ENCODE measurements around the gene PDGFRB. TPM values are rescaled to one million over a fixed set of nuclear protein-coding genes. Genes with fewer than 3 reads are reported as not detected.

The PDGFRB gene
- total RNA-seq, 1 experiment from 2014 or later = 0.63 TPM

DNA sequence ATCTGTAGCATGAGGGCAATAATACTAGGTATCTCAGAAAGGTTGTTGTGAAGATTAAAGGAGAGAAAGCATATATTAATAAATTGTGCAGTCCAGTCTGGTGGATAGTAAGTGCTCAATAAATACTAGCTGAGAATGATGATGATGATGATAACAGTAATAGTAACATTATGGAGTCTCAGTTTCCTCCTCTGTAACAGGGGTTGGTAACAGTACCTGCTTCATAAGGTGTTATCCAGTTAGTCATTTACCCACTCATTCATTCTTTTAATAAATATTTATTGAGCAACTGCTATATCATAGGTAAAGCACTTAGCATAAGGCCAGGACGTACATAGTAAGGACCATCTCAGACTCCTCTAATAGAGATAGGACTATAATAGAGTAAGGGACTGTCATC, 41.8 kb upstream of the PDGFRB start:
- H3K4me3 Mint-ChIP-seq (ENCODE audit: unreplicated experiment) = no peak overlapping the region
- CTCF ChIA-PET = interaction anchor here (1.2 kb wide), 1 partner anchor 67 kb away, joined by 3 read pairs; no protein-coding TSS in a partner anchor
- DNase-seq (ENCODE audit: unreplicated experiment) = no peak
- no TSS peak for BruUV-seq (replicated peaks)
- no peaks in the 10 kb centered on the region for H3K9me3 Mint-ChIP-seq (ENCODE audit: unreplicated experiment)
- intact Hi-C loops (cut with micrococcal nuclease) = no loop called here
- H3K27me3 Mint-ChIP-seq (ENCODE audit: insufficient read depth, unreplicated experiment) = peaks cover 54% of the 10 kb centered on the region
- POLR2A ChIA-PET = interaction anchor here (0.7 kb wide), 1 partner anchor 75 kb away, joined by 3 read pairs; no protein-coding TSS in a partner anchor
- TF ChIP-seq CTCF (IDR thresholded peaks at IDR 0.05; ENCODE audit: unreplicated experiment) = no peak
- no peak overlapping the region for H3K27ac Mint-ChIP-seq (ENCODE audit: low read depth, unreplicated experiment)
- H3K4me1 Mint-ChIP-seq (ENCODE audit: insufficient read depth, unreplicated experiment) = no peaks in the 10 kb centered on the region
- peaks cover 4% of the 10 kb centered on the region for H3K36me3 Mint-ChIP-seq (ENCODE audit: insufficient read depth, unreplicated experiment)

DNA sequence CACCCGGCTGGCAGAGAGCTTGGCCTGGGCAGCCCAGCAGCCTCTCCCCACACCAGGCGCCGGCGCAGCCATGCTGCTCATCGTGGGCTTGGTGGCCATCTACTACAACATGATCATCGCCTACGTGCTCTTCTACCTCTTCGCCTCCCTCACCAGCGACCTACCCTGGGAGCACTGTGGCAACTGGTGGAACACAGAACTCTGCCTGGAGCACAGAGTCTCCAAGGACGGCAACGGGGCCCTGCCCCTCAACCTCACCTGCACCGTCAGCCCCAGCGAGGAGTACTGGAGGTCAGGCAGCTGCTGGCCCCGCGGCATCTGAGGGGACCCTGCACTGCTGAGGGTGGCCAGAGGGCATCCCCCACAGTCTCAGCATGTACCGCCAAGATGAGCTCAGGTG, 41.3 kb upstream of the PDGFRB start:
- Mint-ChIP-seq H3K4me3 (ENCODE audit: unreplicated experiment) (no peak overlapping the region), H3K27ac (ENCODE audit: low read depth, unreplicated experiment) (no peak overlapping the region), H3K27me3 (ENCODE audit: insufficient read depth, unreplicated experiment) (peaks cover 54% of the 10 kb centered on the region), H3K9me3 (ENCODE audit: unreplicated experiment) (no peaks in the 10 kb centered on the region), H3K36me3 (ENCODE audit: insufficient read depth, unreplicated experiment) (peaks cover 4% of the 10 kb centered on the region), H3K4me1 (ENCODE audit: insufficient read depth, unreplicated experiment) (no peaks in the 10 kb centered on the region)
- no peak for DNase-seq (ENCODE audit: unreplicated experiment)
- ChIA-PET POLR2A (interaction anchor here (0.7 kb wide), 1 partner anchor 75 kb away, joined by 3 read pairs; no protein-coding TSS in a partner anchor), CTCF (interaction anchor here (1.2 kb wide), 1 partner anchor 67 kb away, joined by 3 read pairs; no protein-coding TSS in a partner anchor)
- no TSS peak for BruUV-seq (replicated peaks)
- intact Hi-C loops (cut with micrococcal nuclease) = no loop called here
- TF ChIP-seq CTCF (IDR thresholded peaks at IDR 0.05; ENCODE audit: unreplicated experiment) = no peak

GRCh38 chr5:150196514-150196913, 40.9 kb upstream of the PDGFRB start:
- POLR2A ChIA-PET = no interaction called here
- no peak for DNase-seq (ENCODE audit: unreplicated experiment)
- Mint-ChIP-seq H3K9me3 (ENCODE audit: unreplicated experiment) (no peaks in the 10 kb centered on the region), H3K4me1 (ENCODE audit: insufficient read depth, unreplicated experiment) (no peaks in the 10 kb centered on the region), H3K36me3 (ENCODE audit: insufficient read depth, unreplicated experiment) (peaks cover 4% of the 10 kb centered on the region), H3K27me3 (ENCODE audit: insufficient read depth, unreplicated experiment) (peaks cover 55% of the 10 kb centered on the region), H3K4me3 (ENCODE audit: unreplicated experiment) (no peak overlapping the region), H3K27ac (ENCODE audit: low read depth, unreplicated experiment) (no peak overlapping the region)
- no peak for TF ChIP-seq CTCF (IDR thresholded peaks at IDR 0.05; ENCODE audit: unreplicated experiment)
- intact Hi-C loops (cut with micrococcal nuclease) = no loop called here
- no TSS peak for BruUV-seq (replicated peaks)
- CTCF ChIA-PET = no interaction called here

DNA sequence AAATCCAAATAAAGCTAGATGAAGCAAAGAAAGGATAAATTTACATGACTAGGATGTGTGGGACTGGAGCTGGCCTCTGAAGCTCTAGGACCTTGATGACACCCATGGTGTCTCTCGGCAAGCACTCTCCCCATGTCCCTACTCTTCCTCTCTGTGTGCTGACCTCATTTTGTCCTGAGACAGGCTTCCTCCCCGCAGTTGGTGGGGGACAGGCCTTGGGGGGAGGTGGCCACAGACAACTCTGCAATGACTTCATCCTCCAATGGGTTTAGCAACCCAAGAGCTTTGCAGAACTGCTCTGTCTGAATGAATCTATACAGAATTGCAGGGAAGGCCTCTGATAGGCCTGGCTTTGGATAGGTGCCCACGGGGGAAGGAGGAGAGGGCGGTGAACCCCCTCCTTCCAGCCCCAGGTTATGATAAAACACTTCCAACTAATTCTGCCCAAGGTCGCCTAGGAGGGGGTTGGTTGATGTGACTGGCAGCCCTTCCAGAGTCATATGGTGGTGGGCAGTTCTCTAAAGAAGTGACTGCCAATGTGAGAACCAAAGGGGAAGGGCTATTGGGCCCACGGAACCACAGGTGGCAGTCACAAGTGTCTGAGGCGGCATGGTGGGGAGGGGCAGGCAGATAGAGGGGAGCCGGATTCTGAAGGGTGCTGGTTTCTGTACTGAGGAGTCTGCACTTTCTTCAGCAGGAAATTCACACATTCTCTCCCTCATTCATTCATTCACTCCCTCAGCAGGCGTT, 40.3 kb upstream of the PDGFRB start:
- CTCF ChIA-PET = interaction anchor here (1.3 kb wide), 1 partner anchor 21 kb away, joined by 4 read pairs; no protein-coding TSS in a partner anchor
- Mint-ChIP-seq H3K4me3 (ENCODE audit: unreplicated experiment) (no peak overlapping the region), H3K27me3 (ENCODE audit: insufficient read depth, unreplicated experiment) (peaks cover 59% of the 10 kb centered on the region), H3K9me3 (ENCODE audit: unreplicated experiment) (no peaks in the 10 kb centered on the region), H3K36me3 (ENCODE audit: insufficient read depth, unreplicated experiment) (peaks cover 4% of the 10 kb centered on the region), H3K27ac (ENCODE audit: low read depth, unreplicated experiment) (no peak overlapping the region), H3K4me1 (ENCODE audit: insufficient read depth, unreplicated experiment) (no peaks in the 10 kb centered on the region)
- no peak for TF ChIP-seq CTCF (IDR thresholded peaks at IDR 0.05; ENCODE audit: unreplicated experiment)
- BruUV-seq (replicated peaks) = no TSS peak
- no peak for DNase-seq (ENCODE audit: unreplicated experiment)
- intact Hi-C loops (cut with micrococcal nuclease) = no loop called here
- POLR2A ChIA-PET = no interaction called here

All from MCF 10A (cell line).